Measurements from ENCODE around the gene FAM149B1.

The FAM149B1 gene

DNA sequence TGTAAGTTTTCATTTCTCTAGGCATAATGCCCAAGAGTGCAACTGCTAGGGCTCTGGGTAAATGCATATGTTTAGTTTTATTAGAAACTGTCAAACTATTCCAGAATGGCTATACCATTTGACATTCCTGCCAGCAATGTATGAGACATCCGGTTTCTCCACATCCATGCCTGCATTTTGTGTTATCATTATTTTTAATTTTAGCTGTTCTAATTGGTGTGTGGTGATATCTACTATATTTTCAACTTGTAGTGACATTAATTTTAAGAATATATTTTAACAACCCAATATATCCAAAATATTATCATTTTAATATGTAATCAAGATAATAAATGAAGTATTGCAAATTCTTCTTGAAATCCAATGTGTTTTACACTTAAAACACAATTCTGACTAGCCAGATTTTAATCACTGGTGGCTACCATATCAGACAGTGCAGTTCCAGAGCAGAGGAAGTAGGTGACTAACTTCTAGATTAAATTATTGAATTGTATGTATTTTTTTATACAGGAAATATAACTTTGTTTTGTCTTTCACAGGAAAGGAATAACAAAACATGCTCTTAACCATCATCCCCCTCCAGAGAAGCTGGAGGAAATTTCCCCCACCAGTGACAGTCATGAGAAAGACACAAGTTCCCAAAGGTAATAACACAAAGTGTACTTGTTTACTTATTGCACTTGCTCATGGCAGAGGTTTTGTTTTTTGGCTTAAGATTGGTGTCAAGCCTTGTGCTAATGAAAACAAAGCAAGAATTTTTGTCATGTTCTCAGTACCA, 6.4 kb downstream of the FAM149B1 start:
- DNase-seq = no peak

DNA sequence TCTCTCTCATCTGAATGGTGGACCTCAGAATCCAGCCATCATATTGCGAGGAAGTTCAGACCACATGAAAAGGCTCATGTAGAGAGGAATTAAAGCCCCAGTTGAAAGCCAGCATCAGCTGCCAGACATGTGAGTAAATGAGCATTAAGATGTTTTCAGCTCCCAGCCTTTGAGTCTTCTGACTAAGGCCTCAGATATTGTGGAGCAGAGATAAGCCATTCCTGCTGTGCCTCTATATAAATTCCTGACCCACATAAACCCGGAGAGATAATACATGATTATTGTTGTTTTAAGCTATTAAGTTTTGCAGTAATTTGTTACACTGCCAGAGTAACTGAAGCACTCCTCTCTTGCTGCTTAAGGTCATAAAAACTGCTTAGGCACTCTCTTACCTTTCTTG, 14.6 kb downstream of the FAM149B1 start:
- DNase-seq = no peak

GRCh38 chr10:73183667-73184281, 15.9 kb downstream of the FAM149B1 start:
- DNase-seq = no peak

- no peak for DNase-seq
Measured at GRCh38 chr10:73186266-73186665, 18.3 kb downstream of the FAM149B1 start.

GRCh38 chr10:73190188-73190587, 22.3 kb downstream of the FAM149B1 start:
- DNase-seq = no peak

- DNase-seq = no peak
Measured at GRCh38 chr10:73205081-73205480, 37.2 kb downstream of the FAM149B1 start.

GRCh38 chr10:73205890-73206289, 38.0 kb downstream of the FAM149B1 start:
- no peak for DNase-seq

- DNase-seq = no peak
Measured at GRCh38 chr10:73206385-73206784, 38.5 kb downstream of the FAM149B1 start.

DNA sequence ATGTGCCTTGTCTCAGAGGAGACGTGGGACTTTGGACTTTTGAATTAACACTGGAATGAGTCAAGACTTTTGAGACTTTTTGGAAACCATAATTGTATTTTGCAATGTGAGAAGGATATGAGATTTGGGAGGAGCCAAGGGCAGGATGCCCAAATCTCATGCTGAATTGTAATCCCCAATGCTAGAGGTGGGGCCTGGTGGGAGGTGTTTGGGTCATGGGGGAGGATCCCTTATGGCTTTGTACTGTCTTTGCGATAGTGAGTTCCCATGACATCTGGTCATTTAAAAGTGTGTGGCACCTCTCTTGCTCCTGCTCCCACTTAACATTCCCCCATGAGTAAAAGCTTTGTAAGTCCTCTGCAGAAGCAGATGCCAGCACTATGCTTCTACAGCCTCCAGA, 40.0 kb downstream of the FAM149B1 start:
- DNase-seq = no peak

DNA sequence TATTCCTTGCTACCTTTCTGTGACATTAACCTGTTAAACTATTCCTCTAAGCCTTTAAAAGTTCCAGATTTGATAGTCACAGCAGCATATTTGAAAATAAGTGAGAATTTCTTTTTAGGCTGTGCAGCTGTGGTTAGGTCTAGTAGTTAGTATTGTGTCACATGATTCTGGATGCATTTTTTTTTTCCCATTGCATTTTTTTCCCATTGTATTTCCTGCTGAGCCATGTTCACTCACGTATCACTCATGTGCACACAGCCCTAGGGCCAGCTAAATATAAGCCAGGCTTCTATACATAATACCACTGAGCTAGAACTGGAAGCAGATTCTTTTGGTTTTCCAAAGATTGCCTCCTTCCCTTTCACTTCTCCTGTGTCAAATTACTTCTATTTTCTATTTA, 41.8 kb downstream of the FAM149B1 start:
- DNase-seq = no peak

DNA sequence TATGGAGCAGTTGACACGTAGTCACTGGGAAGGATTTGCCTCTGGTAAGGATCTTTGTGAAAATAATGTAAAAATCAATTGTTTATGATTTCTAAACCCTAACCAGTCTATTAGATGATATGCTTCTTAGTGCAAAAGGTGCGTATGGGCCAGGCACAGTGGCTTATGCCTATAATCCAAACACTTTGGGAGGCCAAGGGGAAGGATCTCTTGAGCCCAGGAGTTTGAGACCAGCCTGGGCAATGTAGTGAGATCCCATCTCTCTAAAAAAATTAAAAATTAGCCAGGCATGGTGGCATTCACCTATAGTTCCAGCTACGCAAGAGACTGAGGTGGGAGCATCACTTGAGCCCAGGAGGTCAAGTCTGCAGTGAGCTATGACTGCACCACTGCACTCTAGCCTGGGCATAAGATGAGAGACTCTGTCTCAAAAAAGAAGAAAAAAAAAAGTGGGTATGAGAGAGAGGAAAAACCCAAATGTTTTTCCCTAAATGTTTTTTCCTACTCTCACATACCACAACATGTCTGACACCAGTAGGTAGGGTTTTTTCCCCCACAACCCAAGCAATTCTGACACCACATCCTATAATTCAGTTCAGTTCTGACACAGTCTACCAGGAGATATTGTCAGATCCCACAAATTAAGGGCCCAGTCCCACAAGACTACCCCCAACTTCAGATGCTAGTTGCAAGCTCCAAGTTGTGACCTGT, 42.6 kb downstream of the FAM149B1 start:
- no peak for DNase-seq

- DNase-seq = no peak
Measured at GRCh38 chr10:73211106-73211811, 43.3 kb downstream of the FAM149B1 start.

- no peak for DNase-seq
Measured at GRCh38 chr10:73215749-73216148, 47.8 kb downstream of the FAM149B1 start.

DNA sequence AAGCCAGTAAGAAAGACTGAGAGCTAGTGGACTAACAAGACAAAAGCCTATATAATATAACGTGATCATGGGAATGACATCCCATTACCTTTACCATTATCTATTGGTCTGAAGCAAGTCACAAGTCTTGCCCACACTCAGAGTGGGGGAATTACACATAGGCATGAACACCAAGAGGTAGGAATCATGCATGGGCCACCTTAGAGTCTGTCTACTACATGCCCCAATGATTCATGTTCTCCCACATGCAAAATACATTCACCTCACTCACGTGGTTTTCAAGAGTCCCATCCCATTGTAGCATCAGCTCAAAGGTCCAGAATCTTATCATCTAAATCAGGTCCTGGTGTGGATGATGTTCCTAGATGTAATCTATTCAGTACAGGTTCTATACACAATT, 49.7 kb downstream of the FAM149B1 start:
- no peak for DNase-seq

- peak; percentile 36 for DNase-seq
Measured at GRCh38 chr10:73218431-73219191, 50.7 kb downstream of the FAM149B1 start.

DNA sequence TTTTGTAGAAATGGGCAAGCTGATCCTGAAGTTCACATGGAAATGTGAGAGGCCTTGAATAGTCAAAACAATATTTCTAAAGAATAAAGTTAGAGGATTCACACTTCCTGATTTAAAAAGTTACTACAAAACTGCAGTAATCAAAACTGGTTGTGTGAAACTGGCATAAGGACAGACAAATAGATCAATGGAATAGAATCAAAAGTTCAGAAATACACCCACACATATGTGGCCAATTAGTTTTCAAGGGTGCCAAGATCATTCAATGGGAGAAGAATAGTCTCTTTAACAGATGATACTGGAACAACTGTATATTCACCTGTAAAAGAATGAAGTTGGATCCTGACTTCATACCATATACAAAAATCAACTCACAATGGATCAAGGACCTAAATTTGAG, 51.5 kb downstream of the FAM149B1 start:
- no peak for DNase-seq

GRCh38 chr10:73220989-73221388, 53.1 kb downstream of the FAM149B1 start:
- DNase-seq = no peak

GRCh38 chr10:73225518-73225917, 57.6 kb downstream of the FAM149B1 start:
- DNase-seq = no peak

GRCh38 chr10:73226663-73227062, 58.7 kb downstream of the FAM149B1 start:
- no peak for DNase-seq

- peak; percentile 76 for DNase-seq
Measured at GRCh38 chr10:73228247-73228646, 60.3 kb downstream of the FAM149B1 start.

GRCh38 chr10:73229567-73229966, 61.6 kb downstream of the FAM149B1 start:
- DNase-seq = peak; percentile 74

GRCh38 chr10:73232887-73233286, 65.0 kb downstream of the FAM149B1 start:
- peak; percentile 36 for DNase-seq

DNA sequence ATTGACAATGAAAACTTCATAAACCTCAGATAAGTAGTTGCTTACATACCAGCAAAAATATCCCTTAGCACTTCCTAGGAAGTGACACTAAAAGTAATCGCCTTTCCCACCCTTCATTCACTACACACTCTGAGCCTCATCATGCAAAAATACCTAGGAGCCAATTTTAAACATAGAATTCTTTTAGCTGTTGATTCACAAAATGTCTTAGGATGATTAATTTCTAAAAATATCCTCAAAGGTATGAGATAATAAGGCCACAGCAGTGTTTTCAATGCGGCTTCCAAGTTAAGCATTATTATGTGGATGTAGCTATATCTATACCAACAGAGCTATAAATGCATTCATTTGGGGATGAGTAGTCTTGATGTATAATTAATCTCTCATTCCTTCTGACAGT, 66.0 kb downstream of the FAM149B1 start:
- no peak for DNase-seq
